Measurements from ENCODE around the gene C1orf21.
"Not testable (repeated sequence)": the region's sequence is repeated elsewhere in the genome, so short reads cannot be mapped to it uniquely, and the experiment has no call there.

C1orf21 gene

DNA sequence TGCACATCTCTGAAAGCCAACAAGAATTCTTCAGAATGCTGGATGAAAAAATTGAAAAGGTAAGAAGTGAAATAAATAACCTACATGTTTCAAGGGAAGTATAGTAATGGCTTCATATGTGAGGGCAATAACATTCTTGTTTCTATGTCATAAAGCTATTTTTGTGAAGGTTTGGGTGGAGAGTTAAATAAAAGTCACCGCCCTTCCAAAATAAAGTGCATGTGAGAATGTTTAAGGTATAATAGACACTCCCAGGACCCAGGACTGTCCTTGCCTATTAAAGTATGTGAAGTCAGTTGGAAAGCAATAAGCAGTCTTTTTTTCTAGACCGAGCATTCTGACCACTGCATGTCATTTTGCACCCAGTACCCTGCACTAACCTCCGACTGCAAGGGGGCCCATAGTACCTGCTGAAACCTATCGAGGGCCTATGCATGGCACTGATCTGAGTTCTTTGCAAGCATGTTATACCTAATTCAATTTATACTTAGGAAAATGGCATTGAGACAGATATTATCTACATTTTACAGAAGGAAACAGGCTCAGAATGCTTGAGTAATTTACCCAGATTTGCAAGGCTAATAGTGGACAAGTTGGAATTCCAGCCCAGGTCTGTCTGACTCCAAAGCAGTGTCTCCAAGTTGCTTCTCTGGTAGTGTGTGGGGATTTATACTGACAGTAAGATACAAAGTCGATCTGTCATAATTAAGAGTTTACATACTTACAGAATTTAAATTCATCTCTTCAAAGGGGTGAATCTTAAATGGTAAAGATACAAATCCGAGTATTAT, 211.8 kb downstream of the C1orf21 start:
- DNase-seq (ENCODE audit: low read depth) = no peak

DNA sequence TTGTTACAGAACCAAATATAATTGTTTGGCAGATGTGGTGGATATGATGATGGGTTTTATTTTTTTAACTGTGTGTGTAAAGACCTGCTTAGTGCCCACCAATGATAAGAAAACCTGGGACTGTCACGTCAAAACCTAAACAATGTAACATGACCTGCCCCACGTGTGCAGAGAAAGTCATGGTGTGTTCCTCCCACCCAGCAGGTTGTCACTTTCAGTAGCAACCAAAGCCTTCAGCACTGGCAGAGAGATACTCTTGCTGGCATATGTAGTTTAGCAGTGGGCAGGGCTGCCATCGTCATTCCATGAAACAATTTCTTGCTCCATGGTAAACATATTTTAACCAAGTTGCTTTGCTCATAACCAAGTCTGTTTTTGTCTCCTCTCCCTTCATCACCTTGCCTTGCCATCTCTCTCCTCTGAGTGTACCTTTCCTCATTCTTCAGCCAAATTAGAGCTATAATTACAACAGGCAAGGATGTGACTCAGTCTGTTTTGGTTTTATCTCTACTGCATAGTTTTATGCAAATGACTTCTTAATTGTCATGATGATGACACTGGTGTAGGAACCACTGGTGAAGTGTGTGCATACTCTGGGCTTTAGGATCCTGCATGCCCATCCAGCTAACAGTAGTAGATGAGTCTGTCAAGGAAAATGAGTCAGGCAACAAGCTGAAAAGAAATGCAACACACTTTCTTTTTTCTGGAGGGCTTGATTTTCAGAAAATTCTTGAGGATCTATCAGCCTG, 217.5 kb downstream of the C1orf21 start:
- no peak for DNase-seq (ENCODE audit: low read depth)

DNA sequence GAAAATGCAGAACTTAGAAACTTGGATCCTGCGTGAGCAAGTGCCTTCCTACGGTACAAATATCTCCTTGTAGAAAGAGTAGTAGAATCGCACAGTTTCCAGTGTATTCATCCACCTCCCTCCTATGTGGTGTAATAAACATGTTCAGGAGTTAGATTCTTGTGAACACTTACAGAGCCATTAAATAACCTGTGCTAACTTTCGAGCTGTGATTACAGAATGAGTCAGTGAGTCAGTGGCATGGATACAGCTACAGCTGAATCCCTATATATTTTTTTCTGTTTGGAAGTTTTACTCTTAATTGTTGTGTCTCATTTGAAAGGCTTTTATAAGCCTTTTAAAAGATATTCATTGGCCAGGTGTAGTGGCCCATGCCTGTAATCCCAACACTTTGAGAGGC, 219.1 kb downstream of the C1orf21 start:
- no peak for DNase-seq (ENCODE audit: low read depth)

DNA sequence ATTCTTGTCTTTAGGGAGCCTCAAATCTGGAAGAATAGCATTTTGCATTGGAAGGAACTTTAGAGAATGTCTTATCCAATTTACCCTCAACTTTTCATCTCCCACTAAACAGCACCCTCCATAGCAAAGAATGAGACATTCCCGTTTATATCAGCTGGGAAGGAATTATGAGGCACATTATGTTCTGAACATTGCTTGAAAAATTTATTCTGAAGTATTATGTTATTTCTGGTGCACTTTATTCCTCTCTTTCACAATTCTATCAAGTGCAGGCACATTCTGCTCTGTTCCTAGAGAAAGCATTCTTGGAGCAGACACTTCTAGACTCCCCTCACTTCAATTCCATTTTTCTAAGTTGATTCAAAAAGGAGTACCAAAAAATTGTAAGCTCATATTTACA, 220.0 kb downstream of the C1orf21 start:
- no peak for DNase-seq (ENCODE audit: low read depth)

DNA sequence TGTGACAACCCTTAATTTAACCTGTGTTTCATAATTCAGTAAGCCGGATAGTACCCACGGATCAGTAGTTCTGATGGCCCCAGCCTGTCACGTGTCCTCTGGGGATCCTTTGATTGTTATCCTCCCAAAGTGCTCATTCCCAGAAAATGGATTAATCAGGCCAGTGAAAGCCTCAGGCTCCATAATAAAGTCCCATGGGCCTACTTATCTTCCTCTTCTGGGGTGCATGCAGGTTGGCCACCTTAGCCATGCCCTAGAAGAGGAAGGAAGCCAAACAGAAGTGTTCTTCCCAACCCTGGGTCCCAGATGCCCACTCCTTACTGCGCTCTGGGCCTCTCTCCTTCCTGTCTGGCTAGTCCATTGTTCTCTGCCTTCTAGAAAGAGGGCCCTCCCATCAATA, 221.8 kb downstream of the C1orf21 start:
- no peak for DNase-seq (ENCODE audit: low read depth)

DNA sequence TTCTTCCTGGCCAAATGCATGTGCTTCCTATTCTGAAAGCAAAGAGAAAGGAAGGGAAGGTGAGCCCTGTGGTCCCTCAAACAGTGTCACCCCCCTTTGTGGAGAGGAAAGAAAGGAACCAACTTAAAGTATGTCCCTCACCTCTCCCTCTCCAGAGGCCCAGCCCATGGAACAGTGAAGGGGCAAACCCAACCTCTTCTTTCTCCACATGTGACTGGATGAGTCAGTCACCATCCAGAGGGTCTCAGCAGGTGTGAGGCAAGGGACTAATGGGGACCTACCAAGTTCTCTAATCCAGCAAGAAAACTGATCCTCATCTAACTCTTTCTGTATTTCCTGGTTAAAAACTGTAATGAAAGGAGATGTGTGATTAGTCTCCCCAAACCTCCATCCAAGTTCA, 222.2 kb downstream of the C1orf21 start:
- no peak for DNase-seq (ENCODE audit: low read depth)

DNA sequence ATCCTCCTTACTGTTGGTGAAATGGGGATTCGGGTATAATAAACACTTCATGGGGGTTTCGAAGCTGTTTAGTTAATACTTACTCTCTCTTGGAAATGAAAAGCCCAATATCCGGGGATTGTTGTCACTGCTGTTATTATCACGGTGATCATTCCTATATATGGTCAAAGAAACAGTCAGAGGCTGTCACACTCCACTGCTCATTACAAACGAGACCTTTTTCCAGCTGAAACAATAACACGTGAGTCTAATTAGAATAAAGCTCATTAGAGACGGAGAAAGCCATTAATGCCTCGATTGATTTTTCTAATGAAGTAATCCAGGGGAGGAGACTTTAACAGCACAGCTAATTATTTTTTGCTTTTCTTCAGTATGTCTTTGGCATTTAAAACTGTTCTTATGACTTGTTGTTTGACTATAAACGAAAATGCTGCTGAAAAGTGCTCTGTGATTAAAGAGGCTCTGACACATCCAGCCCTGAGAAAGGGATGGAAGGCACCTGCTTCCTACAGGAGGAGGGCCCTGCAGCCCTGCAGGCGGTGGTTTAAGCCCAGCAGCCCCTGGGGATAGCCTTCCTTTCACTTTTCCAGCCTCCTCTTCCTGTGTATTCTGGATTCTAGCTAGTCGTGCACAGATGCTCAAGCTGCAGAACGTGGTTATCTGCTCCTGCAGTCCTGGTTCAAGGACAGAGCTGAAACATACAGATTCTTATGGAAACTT, 224.2 kb downstream of the C1orf21 start:
- DNase-seq (ENCODE audit: low read depth) = no peak

DNA sequence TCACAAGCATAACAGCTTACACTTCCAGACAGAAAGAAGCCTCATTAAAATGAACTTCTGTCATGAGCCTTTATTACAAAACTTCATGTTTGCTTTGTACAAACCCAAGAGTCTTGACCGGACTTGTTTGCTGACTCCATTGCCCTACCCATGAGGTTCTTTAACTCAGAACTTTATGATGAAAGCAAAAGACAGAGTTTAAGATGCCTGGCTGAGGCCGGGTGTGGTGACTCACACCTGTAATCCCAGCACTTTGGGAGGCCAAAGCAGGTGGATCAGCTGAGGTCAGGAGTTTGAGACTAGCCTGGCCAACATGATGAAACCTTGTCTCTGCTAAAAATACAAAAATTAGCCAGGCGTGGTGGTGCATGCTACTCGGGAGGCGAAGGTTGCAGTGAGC, 225.4 kb downstream of the C1orf21 start:
- DNase-seq (ENCODE audit: low read depth) = not testable (repeated sequence)

DNA sequence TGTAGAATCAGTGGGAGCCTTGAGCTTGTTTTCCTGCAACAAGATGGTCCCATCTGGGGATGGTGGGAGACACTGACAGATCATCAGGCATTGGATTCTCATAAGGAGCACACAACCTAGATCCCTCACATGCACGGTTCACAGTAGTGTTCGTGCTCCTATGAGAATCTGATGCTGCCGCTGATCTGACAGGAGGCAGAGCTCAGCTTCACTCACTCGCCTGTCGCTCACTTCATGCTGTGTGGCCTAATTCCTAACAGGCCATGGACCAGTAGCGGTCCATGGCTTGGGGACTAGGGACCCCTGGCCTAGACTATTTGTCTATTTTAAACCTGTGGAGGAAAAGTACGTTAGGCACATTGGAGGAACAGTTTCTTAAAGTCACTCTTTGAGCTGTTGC, 227.8 kb downstream of the C1orf21 start:
- DNase-seq (ENCODE audit: low read depth) = no peak

DNA sequence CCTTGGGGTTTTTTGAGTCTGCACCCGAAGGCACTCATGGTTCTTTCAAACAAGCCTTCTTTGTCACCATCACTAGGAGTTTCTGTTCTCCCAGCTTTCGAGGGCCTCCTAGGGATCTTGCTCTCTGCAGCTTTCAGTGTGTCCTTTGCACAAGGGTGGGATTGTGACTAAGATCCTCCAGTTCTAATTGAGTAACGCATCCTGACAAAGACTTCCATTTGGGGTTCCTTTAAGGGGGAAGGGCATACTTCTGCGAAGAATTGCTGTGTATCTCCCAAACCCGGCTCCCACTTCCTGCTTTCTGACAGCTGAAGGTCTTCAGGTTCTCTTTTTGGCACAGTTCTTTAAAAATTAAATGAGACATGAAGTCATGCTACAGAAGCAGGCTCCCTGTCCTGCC, 228.5 kb downstream of the C1orf21 start:
- DNase-seq (ENCODE audit: low read depth) = no peak

DNA sequence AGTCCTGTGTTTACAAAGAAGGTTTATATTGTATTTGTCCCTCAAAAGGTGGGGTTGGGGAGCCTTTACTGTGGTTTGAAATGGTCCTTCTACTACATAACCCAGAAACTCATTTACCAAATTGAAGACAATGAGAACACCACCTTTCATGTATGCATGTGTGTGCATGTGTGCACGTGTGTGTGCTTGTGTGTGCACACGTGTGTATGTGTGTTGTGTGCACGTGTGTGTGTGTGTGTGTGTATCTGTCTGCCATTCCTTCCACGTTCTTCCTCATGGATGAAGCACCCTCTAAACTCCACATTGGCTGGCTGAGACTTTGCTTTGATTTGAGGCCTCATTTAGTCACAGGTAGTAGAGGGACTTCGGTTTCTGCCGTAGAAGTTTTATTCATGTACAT, 229.7 kb downstream of the C1orf21 start:
- DNase-seq (ENCODE audit: low read depth) = no peak

DNA sequence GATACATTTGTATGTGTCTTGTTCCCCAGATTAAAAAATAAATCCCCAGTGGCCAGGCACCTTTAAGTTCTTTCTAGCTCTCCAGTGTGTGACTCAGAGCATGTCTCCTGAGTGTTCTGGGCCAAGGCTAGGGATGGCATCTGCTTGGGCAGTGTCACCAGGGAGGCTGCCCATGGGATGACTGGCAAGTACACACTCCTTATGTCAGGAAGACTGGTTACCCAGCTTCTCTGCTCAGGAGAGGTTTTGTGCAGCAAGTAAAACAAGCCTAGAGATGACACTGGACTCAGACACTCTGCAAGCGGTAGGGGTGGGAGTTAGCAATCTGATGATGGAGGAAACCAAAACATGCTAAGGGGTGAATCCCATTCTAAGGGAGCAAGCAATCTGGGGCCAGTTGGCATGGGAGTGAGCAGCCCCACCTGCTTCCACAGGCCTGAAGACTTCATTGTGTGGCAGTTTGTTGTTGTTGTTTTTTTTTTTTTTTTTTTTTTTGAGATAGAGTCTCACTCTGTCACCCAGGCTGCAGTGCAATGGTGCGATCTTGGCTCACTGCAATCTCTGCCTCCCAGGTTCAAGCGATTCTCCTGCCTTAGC, 230.7 kb downstream of the C1orf21 start:
- DNase-seq (ENCODE audit: low read depth) = no peak

DNA sequence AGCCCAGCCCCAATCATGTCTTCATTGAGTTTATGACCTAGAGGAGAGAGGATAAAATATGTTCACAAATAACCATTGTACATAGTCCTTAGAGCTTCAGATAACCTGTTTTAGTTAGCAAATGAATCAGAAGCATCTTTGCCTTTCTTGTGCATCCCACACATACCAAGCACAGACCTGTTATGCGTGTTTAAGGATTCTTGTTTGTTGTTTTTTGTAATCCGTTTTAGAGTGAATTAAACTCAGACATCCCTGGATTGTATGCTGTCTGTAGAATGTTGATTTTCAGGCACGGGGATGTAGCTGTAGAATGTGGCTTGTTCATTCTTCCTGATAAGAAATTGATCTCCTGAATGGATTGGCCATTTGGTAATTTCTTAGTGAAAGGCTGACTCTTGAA, 232.0 kb downstream of the C1orf21 start:
- DNase-seq (ENCODE audit: low read depth) = no peak

DNA sequence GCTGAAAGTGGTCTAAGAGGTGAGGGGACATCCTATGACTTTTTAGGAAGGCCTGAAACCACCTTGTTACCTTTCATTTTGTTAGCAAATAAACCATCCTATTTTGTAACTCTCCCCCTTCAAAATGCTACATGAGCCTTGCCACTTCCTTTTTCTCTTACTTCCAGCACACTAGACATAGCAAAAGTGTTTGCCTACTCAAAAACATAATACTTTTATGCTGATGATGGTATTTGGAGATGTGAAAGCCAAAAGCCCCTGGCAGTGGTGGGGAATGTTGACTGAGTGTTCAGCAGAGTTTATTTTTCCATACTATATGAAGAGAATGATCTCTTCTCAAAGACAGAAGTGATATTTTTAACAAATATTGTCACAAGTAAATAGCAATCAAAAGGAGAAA, 233.6 kb downstream of the C1orf21 start:
- no peak for DNase-seq (ENCODE audit: low read depth)

DNA sequence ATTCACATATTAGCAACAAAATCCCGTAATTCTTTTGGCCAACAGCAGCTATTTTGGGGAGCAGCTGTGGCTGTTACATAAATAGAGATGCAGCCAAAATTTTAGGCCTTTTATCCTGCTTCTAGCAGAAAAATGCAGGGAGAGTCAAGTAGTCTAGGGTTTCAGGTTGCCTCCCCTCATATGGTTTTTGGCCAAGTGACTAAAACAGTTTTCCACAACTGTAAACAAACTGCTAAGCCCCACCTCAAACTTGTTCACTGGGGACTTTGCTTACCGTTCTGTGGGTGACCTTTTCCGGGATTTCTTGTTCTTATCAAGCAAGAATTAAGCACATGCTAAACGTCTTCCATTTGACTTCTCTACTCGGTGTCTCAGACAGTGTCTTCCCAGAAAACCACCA, 234.4 kb downstream of the C1orf21 start:
- DNase-seq (ENCODE audit: low read depth) = no peak

DNA sequence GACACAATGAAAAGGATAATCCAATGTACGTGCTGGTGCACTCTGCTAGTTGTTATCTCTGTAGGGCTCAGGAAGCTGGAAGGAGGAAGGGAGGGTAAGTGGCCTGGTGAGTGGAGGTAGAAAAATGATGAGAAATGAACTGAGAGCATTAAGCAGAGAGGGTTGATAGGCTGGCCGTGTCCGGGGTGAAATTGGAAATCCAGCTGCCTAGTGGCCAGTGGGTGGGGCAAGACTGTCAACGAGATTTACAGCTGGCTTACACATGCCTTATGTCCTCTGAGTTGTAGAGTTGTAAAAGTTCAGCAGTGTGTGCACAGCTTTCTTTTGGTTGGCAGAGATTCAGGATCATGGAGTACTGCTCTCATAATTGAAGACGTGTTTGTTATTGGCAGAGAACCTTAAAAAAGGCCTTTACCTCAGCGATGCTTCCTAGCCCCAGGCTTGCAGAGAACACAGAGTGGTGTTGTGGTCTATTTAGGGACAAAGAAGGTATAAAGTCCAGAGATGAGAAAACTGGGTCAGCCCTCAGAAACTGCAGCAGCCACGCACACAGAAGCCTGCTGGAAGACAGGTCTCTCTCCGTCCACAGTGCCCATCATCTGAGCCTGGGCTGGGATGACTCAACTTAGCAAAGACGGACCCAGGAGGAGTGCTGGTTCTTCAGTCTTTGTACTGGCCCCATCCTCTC, 235.5 kb downstream of the C1orf21 start:
- no peak for DNase-seq (ENCODE audit: low read depth)

DNA sequence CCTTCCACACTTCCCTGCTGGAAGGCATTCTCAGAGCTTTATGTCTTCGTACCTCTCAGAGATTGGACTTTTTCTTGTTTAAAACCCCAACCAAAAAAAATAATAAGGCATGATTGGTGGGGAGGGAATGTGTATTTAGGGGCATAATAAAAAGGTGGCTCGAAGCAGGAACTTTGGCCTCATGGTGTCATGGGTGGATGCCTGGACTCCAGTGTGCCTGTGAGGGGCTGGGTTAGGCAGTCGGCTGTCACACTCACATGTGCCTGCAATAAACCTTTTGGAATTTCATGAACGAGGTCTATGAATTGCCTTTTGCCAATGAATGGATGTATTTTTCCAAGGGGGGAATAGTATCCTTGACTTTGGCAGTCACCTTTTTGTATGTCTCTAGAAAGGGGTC, 236.6 kb downstream of the C1orf21 start:
- DNase-seq (ENCODE audit: low read depth) = no peak

DNA sequence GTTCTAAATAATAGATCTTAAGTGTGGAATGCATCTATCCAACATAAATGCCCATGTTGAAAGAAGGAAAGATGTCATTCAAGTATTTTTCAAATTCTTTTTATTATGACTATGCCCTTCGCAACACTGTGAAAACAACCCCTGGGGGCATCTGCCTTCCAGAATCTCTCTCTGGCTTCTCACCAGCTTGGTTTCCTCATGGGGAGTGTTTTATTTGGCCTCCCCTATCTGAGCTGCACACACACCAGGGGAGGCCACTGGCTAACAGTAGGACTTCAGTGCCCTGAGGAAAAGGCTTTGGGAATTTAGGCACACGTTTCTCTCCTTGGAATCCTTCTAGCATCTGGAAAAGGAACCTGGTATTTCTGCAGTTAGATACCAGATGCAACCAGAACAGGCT, 237.2 kb downstream of the C1orf21 start:
- no peak for DNase-seq (ENCODE audit: low read depth)

DNA sequence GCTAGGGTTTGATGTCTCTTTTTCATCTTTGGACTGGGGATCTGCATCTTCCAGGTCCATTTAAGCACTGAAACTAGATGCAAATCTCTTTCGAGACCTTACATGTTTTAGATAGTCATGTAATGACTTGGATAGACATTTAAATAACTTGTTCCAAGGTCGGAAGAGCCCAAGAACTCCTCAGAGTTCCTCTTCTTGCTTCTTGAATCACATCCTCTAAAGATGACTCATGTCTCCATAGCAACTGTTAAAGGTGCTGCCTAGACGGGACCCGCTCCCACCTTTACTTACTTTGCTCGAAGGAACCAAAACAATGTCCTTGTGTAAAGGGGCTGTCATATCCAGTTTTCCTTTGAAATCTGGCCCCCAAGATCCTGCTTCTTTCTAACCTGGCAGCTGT, 237.8 kb downstream of the C1orf21 start:
- no peak for DNase-seq (ENCODE audit: low read depth)

DNA sequence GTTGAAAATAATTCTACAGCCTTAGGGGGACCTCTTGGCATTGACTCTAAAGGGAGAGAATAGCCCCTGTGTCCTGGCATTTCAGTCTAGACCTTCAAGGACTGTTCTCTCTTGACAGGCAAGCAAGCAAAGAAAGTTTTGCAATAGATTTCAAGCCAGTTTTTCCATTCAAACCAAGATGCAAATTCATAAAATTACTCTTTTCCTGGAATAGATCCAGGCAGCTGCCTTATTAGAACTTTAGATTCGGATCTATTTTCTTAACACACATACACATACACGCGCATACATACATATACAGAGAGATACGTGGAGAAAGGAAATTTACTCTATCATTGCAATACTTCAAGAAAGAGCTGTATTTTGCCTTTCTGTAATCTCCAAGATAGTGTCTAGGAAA, 238.4 kb downstream of the C1orf21 start:
- no peak for DNase-seq (ENCODE audit: low read depth)

DNA sequence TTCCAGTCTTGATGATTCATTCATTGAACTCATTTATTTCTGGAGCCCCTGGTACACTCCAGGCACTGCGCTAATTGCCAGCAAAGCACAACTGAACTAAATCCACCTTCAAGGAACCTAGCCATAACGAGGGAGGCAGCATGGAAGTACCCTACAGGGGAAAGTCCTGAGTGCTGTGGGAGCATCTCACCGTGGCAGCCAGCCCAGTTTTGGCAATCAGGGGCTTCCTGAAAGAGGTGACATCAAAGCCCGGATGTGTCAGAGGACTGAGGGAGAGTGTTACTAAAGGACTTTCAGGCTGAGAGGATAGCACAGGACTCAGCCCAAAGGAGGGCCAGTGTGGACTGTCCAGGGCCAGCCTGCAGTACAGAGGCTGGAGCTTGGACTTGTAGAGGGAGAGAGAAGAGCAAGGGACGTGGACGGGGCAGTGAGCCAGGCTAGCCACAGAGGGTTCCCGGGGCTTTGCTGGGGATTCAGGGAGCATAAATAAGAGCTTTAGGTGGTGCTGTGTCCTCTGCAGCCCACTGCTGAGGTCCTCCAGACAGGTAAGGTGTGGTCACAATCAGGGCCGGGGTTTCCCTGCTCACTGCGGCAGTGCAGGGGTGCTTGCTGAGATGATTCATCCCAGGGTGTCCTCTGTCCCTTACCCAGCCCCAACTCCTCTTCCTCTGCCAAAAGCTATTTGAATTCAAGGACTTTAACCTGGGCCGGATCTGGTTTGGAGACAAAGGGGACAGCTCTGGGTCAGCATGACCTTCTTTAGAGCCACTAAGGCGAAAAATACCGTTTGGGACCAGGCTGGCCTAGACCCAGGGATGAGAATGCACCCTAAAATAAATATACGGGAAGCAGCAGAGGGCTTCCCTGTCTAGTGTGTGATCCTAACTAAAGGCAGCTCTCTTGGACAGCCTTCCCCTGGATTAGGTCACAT, 239.5 kb downstream of the C1orf21 start:
- DNase-seq (ENCODE audit: low read depth) = no peak

All from stimulated activated CD8-positive, alpha-beta memory T cell treated with anti-CD3 and anti-CD28 coated beads, Interleukin-15, amount 100 ng/mL, for 24 hours (primary cell).